Activated T-helper 17 cell treated with anti-CD3 and anti-CD28 coated beads, Interleukin-2, amount 50 U/mL, for 72 hours (primary cell): Measurements from ENCODE around the gene ANP32D. TPM values are rescaled to one million over a fixed set of nuclear protein-coding genes. Genes with fewer than 3 reads are reported as not detected.
"Not testable (repeated sequence)": the region's sequence is repeated elsewhere in the genome, so short reads cannot be mapped to it uniquely, and the experiment has no call there.

Experiments
- ATAC-seq: fragments of 150-1000 bp; cut with Tn5 transposase; replicated peaks from 2 replicates; pipeline ENCODE4 v1.10.0; 2021; ENCODE audit warnings: mild to moderate bottlenecking, moderate library complexity
- H3K27ac Mint-ChIP-seq: one replicate; pipeline ENCODE4 v1.8.0; 2022; ENCODE audit warnings: mixed read lengths
- H3K27me3 Mint-ChIP-seq: one replicate; pipeline ENCODE4 v1.8.0; 2022; ENCODE audit warnings: mixed read lengths
- H3K36me3 Mint-ChIP-seq: one replicate; pipeline ENCODE4 v1.8.0; 2022; ENCODE audit warnings: low read depth, mild to moderate bottlenecking, mixed read lengths
- H3K4me1 Mint-ChIP-seq: one replicate; pipeline ENCODE4 v1.8.0; 2022; ENCODE audit warnings: mixed read lengths
- H3K4me3 Mint-ChIP-seq: one replicate; pipeline ENCODE4 v1.8.0; 2022; ENCODE audit warnings: mild to moderate bottlenecking, mixed read lengths
- H3K9me3 Mint-ChIP-seq: one replicate; pipeline ENCODE4 v1.8.0; 2022; ENCODE audit warnings: mixed read lengths
- total RNA-seq, 2 donors: library from RNA; stranded (reverse); gene quantifications; one replicate each; pipeline ENCODE4 v1.2.3, GENCODE V29; 2022

ANP32D gene
- total RNA-seq, 2 donors from 2014 or later, result not detected

- no peak for ATAC-seq
- H3K36me3 Mint-ChIP-seq, result no peaks in the 10 kb centered on the region
- H3K27ac Mint-ChIP-seq, result no peak overlapping the region
- H3K27me3 Mint-ChIP-seq, result peaks cover 37% of the 10 kb centered on the region
- H3K4me1 Mint-ChIP-seq, result no peaks in the 10 kb centered on the region
- peaks cover 22% of the 10 kb centered on the region for H3K9me3 Mint-ChIP-seq
- no peak overlapping the region for H3K4me3 Mint-ChIP-seq
These were observed 702 bp downstream of the ANP32D start for GRCh38 chr12:48473061-48473460.

- ATAC-seq, H3K27ac Mint-ChIP-seq, H3K36me3 Mint-ChIP-seq, H3K4me1 Mint-ChIP-seq, H3K4me3 Mint-ChIP-seq: not testable (repeated sequence)
- H3K9me3 Mint-ChIP-seq, result peaks cover 13% of the 10 kb centered on the region
- H3K27me3 Mint-ChIP-seq, result peaks cover 37% of the 10 kb centered on the region
These were observed 2.1 kb downstream of the ANP32D start for GRCh38 chr12:48474497-48474896.

DNA sequence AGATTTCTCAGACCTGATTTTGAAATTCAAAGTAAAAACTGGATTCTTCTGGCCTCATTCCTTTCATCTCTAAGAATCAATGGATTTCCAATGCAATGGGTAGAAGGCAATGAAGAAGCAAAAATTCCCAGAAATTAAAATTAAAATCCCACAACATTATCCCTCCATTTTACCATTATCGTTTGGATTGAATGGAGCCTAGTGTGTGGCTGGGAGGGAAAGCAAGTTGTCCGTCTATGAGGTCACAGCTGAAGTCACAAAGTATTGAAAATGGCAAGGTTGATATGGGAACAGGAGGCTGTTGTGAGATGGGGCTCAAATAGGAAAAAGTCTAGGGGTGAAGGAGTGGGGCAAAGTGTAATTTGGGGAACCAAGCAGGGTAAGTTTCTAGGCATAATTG lies 9.8 kb downstream of the ANP32D start, which contains the start of gene C12orf54:
TSS of gene C12orf54 (plus strand) at position 301 of the 400 bp plus-strand sequence. CDS start 799 bp downstream, outside the sequence.
- ATAC-seq, result no peak
- Mint-ChIP-seq H3K9me3 (no peaks in the 10 kb centered on the region), H3K27ac (no peak within 1 kb of the TSS), H3K4me1 (no peaks in the 10 kb centered on the region), H3K4me3 (no peak within 1 kb of the TSS), H3K36me3 (no peaks in the 10 kb centered on the region), H3K27me3 (peaks cover 6% of the 10 kb centered on the region)

DNA sequence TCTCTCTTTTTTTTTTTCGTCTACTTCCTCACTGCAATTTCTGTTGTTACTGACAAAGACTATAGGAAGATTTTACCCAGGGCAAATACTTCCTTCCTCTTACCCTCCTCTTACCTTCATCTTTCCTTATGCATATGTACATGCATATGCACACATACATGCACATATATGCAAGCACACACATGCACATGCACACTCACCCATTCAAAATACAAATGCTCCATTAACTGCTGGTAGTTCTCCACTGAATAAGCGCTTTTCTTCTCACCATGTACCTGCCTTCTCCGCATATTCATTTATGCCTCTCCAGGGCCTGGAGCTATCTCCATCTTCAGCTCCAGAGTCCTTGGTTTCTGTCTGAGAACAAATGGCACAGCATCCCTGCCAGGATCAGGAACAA lies 10.6 kb downstream of the ANP32D start:
- Mint-ChIP-seq H3K36me3 (no peaks in the 10 kb centered on the region), H3K4me3 (no peak overlapping the region)

GRCh38 chr12:48486261-48486660 lies 13.9 kb downstream of the ANP32D start:
- Mint-ChIP-seq H3K4me3 (no peak overlapping the region), H3K27ac (no peak overlapping the region), H3K9me3 (no peaks in the 10 kb centered on the region), H3K36me3 (no peaks in the 10 kb centered on the region), H3K4me1 (peaks cover 6% of the 10 kb centered on the region), H3K27me3 (peaks cover 6% of the 10 kb centered on the region)
- ATAC-seq, result no peak

More for the DNA sequence above, 10.6 kb downstream of the ANP32D start:
- Mint-ChIP-seq H3K9me3 (no peaks in the 10 kb centered on the region), H3K27me3 (peaks cover 6% of the 10 kb centered on the region), H3K27ac (no peak overlapping the region), H3K4me1 (no peaks in the 10 kb centered on the region)
- no peak for ATAC-seq

- no peak for ATAC-seq
- Mint-ChIP-seq H3K27ac (no peak overlapping the region), H3K4me3 (no peak overlapping the region), H3K9me3 (no peaks in the 10 kb centered on the region), H3K27me3 (peaks cover 6% of the 10 kb centered on the region), H3K36me3 (no peaks in the 10 kb centered on the region), H3K4me1 (peaks cover 6% of the 10 kb centered on the region)
These were observed 14.3 kb downstream of the ANP32D start for GRCh38 chr12:48486679-48487078.

DNA sequence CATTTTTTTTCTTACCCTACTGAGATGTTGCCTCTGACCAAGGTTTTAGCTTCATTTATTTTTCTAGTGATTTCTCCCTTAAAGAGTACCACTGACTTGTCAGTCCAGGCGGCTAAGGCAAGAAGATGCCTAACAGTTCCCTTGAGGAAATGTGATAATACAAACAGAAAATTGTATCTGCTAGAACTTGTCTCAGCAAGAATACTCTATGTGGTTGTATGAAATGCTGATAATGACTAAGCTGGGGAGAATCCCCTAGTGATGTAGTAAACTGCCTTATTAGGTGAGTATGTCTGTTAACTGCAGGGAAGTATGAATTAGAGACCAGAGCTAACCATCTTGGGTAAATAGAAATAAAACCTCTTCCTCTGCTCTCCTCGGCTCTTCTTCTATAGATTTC lies 16.7 kb downstream of the ANP32D start:
- no peak overlapping the region for H3K27ac Mint-ChIP-seq
- peaks cover 6% of the 10 kb centered on the region for H3K4me1 Mint-ChIP-seq
- ATAC-seq, result peak; percentile 98
- no peaks in the 10 kb centered on the region for H3K9me3 Mint-ChIP-seq
- no peak overlapping the region for H3K4me3 Mint-ChIP-seq
- no peaks in the 10 kb centered on the region for H3K36me3 Mint-ChIP-seq
- H3K27me3 Mint-ChIP-seq, result peaks cover 3% of the 10 kb centered on the region

- ATAC-seq, H3K36me3 Mint-ChIP-seq, H3K4me3 Mint-ChIP-seq, H3K9me3 Mint-ChIP-seq, H3K4me1 Mint-ChIP-seq, H3K27me3 Mint-ChIP-seq, H3K27ac Mint-ChIP-seq: not testable (repeated sequence)
These were observed 17.1 kb downstream of the ANP32D start for GRCh38 chr12:48489456-48489855.

- ATAC-seq, result not testable (repeated sequence)
These were observed 27.9 kb downstream of the ANP32D start for GRCh38 chr12:48500281-48500680.

DNA sequence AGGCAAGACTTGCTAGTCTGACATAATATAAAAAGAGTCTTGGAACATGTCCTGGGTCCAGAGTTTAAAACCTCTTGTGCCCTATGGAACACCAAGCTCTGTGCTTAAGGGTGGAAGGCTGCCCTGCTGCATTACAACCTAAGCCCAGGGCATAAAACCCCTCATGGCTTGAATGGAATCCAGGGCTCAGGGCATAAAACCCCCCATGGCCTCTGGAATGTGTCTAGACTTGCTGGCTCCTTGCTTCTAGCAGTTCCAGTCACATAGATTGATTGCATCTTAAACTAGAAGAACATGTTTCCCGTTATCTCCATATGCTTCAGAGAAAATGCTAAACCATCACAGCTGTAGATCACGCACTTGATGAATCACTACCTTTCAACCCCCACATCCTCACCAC lies 34.5 kb downstream of the ANP32D start:
- not testable (repeated sequence) for H3K36me3 Mint-ChIP-seq, H3K4me1 Mint-ChIP-seq, H3K27ac Mint-ChIP-seq, ATAC-seq, H3K4me3 Mint-ChIP-seq, H3K9me3 Mint-ChIP-seq
- H3K27me3 Mint-ChIP-seq, result peaks cover 31% of the 10 kb centered on the region

More at GRCh38 chr12:48500281-48500680, 27.9 kb downstream of the ANP32D start:
- H3K36me3 Mint-ChIP-seq, H3K27ac Mint-ChIP-seq, H3K4me3 Mint-ChIP-seq, H3K9me3 Mint-ChIP-seq, H3K4me1 Mint-ChIP-seq: not testable (repeated sequence)
- H3K27me3 Mint-ChIP-seq, result peaks cover 24% of the 10 kb centered on the region

DNA sequence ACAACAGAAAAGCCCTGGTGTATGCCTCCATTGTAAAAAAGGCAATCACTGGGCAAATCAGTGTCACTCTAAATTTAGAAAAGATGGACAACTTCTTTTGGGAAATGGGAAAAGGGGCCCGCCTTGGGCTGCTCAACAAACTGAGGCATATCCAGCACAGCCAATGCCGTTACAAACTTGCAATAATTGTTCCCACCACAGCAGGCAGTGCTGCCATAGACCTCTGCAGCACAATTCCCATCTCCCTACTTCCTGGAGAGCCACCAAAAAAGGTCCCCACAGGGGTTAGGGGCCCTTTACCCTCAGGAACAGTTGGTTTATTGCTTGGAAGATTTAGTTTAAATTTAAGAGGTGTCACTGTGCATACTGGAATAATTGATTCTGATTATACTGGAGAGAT lies 36.6 kb downstream of the ANP32D start:
- no peak for ATAC-seq
- H3K4me1 Mint-ChIP-seq, result peaks cover 5% of the 10 kb centered on the region
- no peaks in the 10 kb centered on the region for H3K9me3 Mint-ChIP-seq
- H3K27me3 Mint-ChIP-seq, result peaks cover 26% of the 10 kb centered on the region
- no peak overlapping the region for H3K4me3 Mint-ChIP-seq
- no peak overlapping the region for H3K27ac Mint-ChIP-seq
- H3K36me3 Mint-ChIP-seq, result no peaks in the 10 kb centered on the region

DNA sequence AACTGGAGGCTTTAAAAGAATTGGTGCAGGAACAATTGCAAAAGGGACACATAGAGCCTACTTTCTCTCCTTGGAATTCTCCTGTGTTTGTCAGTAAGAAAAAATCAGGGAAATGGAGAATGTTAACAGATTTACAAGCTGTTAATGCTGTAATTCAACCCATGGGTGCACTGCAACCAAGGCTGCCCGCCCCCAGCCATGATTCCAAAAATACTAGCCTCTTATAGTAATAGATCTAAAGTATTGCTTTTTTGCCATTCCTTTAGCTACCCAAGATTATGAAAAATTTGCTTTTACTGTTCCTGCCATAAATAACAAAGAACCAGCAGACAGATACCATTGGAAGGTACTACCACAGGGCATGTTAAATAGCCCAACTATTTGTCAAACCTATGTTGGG lies 37.8 kb downstream of the ANP32D start:
- no peak for ATAC-seq
- H3K36me3 Mint-ChIP-seq, result no peaks in the 10 kb centered on the region
- no peak overlapping the region for H3K4me3 Mint-ChIP-seq
- no peak overlapping the region for H3K27ac Mint-ChIP-seq
- H3K4me1 Mint-ChIP-seq, result peaks cover 5% of the 10 kb centered on the region
- peaks cover 21% of the 10 kb centered on the region for H3K27me3 Mint-ChIP-seq
- no peaks in the 10 kb centered on the region for H3K9me3 Mint-ChIP-seq

- ATAC-seq, result peak; percentile 98
- no peaks in the 10 kb centered on the region for H3K36me3 Mint-ChIP-seq
- peak overlapping the region; percentile 13 for H3K27ac Mint-ChIP-seq
- no peaks in the 10 kb centered on the region for H3K9me3 Mint-ChIP-seq
- peaks cover 5% of the 10 kb centered on the region for H3K4me1 Mint-ChIP-seq
- H3K27me3 Mint-ChIP-seq, result peaks cover 9% of the 10 kb centered on the region
- H3K4me3 Mint-ChIP-seq, result no peak overlapping the region
These were observed 40.5 kb downstream of the ANP32D start for GRCh38 chr12:48512855-48513254.

GRCh38 chr12:48514728-48515127 lies 42.4 kb downstream of the ANP32D start:
- Mint-ChIP-seq H3K9me3 (no peaks in the 10 kb centered on the region), H3K4me1 (peaks cover 5% of the 10 kb centered on the region), H3K27me3 (peaks cover 9% of the 10 kb centered on the region), H3K4me3 (no peak overlapping the region), H3K36me3 (no peaks in the 10 kb centered on the region), H3K27ac (no peak overlapping the region)
- no peak for ATAC-seq

DNA sequence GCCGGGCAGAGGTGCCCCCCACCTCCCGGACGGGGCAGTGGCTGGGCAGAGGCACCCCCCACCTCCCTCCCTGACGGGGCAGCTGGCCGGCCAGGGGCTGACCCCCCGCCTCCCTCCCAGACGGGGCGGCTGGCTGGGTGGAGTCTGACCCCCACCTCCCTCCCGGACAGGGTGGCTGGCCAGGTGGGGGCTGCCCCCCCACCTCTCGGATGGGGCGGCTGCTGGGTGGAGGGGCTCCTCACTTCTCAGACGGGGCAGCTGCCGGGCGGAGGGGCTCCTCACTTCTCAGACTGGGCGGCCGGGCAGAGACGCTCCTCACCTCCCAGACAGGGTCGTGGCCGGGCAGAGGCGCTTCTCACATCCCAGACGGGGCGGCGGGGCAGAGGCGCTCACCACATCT lies 48.0 kb downstream of the ANP32D start:
- H3K4me3 Mint-ChIP-seq, H3K27me3 Mint-ChIP-seq, H3K27ac Mint-ChIP-seq, H3K4me1 Mint-ChIP-seq, ATAC-seq, H3K9me3 Mint-ChIP-seq, H3K36me3 Mint-ChIP-seq: not testable (repeated sequence)
